ENCODE results near the gene ALG8. TPM values are rescaled to one million over a fixed set of nuclear protein-coding genes. Genes with fewer than 3 reads are reported as not detected.

The ALG8 gene
- total RNA-seq, 2 donors from 2014 or later, result 16.5 to 22.5 TPM

DNA sequence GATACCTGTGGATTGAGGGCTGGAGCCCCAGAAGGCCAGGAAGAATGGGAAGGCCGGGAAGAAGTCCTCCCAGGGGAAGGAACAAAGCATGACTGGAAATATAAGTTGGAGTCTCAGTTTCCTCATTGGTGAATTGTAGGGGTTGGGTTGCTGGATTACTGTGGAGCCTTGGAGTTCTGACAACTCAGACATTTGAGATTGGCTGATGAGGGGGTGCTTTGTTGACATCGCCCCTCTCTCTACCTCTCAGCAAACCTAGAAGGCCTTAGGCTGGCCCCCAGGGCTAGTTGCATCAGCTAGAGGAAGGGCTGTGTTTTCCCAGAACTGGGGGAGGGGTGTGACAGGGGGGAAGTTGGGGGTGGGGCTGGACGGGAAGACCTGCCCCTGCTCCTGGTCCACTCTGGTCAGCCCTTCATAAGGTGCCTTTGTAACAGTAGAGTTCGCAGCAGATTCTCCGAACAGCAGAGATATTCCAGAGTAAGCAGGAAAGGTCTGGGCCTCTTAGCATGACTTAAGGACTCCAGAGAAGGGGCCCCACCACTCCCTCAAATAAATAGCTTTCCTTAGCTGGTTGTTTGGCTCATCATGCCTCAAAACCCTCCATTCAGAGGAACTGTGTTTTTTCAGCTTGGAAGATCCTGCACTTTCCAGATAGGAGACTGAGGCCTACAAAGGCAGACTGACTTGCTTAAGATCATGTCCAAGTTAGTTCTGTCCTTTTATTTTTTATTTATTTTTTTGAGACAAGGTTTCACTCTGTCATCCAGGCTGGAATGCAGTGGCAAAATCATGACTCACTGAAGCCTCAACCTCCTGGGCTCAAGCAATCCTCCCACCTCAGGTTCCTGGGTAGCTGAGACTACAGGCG is 88.2 kb downstream of the ALG8 start:
- no peaks in the 10 kb centered on the region for H3K36me3 ChIP-seq
- TF ChIP-seq, protein P1, sequence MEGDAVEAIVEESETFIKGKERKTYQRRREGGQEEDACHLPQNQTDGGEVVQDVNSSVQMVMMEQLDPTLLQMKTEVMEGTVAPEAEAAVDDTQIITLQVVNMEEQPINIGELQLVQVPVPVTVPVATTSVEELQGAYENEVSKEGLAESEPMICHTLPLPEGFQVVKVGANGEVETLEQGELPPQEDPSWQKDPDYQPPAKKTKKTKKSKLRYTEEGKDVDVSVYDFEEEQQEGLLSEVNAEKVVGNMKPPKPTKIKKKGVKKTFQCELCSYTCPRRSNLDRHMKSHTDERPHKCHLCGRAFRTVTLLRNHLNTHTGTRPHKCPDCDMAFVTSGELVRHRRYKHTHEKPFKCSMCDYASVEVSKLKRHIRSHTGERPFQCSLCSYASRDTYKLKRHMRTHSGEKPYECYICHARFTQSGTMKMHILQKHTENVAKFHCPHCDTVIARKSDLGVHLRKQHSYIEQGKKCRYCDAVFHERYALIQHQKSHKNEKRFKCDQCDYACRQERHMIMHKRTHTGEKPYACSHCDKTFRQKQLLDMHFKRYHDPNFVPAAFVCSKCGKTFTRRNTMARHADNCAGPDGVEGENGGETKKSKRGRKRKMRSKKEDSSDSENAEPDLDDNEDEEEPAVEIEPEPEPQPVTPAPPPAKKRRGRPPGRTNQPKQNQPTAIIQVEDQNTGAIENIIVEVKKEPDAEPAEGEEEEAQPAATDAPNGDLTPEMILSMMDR (IDR thresholded peaks at IDR 0.05), result no peak
- DNase-seq (ENCODE audit: low spot score), result no peak

More for the DNA sequence above, 88.2 kb downstream of the ALG8 start:
- no peak overlapping the region for H3K27ac ChIP-seq
- H3K27me3 ChIP-seq, result no peaks in the 10 kb centered on the region
- H3K9me3 ChIP-seq, result no peaks in the 10 kb centered on the region
- H3K4me1 ChIP-seq, result no peaks in the 10 kb centered on the region
- no peak overlapping the region for H3K4me3 ChIP-seq

Other genes with a start within 250 kb of the ALG8 start
- 10 to 100 TPM in 1 of 2 donors, 1 to 10 TPM in 1; 9.9 to 12.3 TPM for gene INTS4, start 145.0 kb downstream of the ALG8 start, total RNA-seq
- gene KCTD14, start 116.3 kb downstream of the ALG8 start, total RNA-seq, result 1 to 10 TPM in 1 of 2 donors, under 1 TPM in 1; 0.59 to 3.6 TPM
- gene THRSP, start 75.8 kb downstream of the ALG8 start, total RNA-seq, result 1 to 10 TPM in 1 of 2 donors, not detected in 1; 1.9 TPM
- gene NDUFC2, start 59.8 kb downstream of the ALG8 start, total RNA-seq, result 100 to 1,000 TPM; 154 to 163 TPM
- gene KCTD21, start 49.0 kb upstream of the ALG8 start, total RNA-seq, result 10 to 100 TPM in 1 of 2 donors, 1 to 10 TPM in 1; 9.8 to 12.9 TPM
- gene USP35, start 49.3 kb upstream of the ALG8 start, total RNA-seq, result 1 to 10 TPM; 8.0 to 8.6 TPM

Measured in right atrium auricular region (tissue), 2 donors.